Psoas muscle (tissue), 8 donors: ENCODE results near the gene RAD51. TPM values are rescaled to one million over a fixed set of nuclear protein-coding genes. Genes with fewer than 3 reads are reported as not detected.
A peak's percentile ranks its signal among the peaks of the same experiment; 100 is the strongest.

ENCODE experiments used
- ATAC-seq, 4 donors: fragments of 200-7000 bp; cut with Tn5 transposase; one replicate each; pipeline ENCODE4 v1.9.1; 2020; ENCODE audit warnings: moderate library complexity in 3 of 4, mild to moderate bottlenecking in 2 of 4
- DNase-seq, 2 donors: peaks; one replicate each; pipeline ENCODE4 v3.0.0-alpha.2; 2020
- H3K27ac ChIP-seq: fragments of 200-600 bp; one replicate; pipeline ENCODE4 v1.8.0; 2022
- H3K27me3 ChIP-seq, 3 donors: fragments of 200-600 bp in 1 of 3; one replicate each; pipeline versions ENCODE4 v1.6.1 to v1.8.0; 2013 to 2022; ENCODE audit warnings: low read length in 2 of 3, mild to moderate bottlenecking in 2 of 3, moderate library complexity in 1 of 3; ENCODE audit not compliant: insufficient read depth in 3 of 3
- H3K36me3 ChIP-seq, 2 donors: fragments of 200-600 bp in 1 of 2; one replicate each; pipeline versions ENCODE4 v1.6.1 to v1.8.0; 2013 to 2022; ENCODE audit warnings: low read depth in 1 of 2, mild to moderate bottlenecking in 1 of 2, moderate library complexity in 1 of 2; ENCODE audit not compliant: insufficient read depth in 1 of 2
- H3K4me1 ChIP-seq: fragments of 200-600 bp; one replicate; pipeline ENCODE4 v1.8.0; 2022
- H3K4me3 ChIP-seq: fragments of 200-600 bp; one replicate; pipeline ENCODE4 v1.8.0; 2022; ENCODE audit warnings: mild to moderate bottlenecking
- H3K9me3 ChIP-seq: fragments of 200-600 bp; one replicate; pipeline ENCODE4 v1.8.0; 2022
- CTCF ChIP-seq: fragments of 200-600 bp; IDR thresholded peaks from one replicate; pipeline ENCODE4 v1.8.0; 2022; ENCODE audit warnings: antibody characterized with exemption
- WGBS, 3 donors: extraction: QIAGEN DNeasy Blood & Tissue Kit; methylation state at CpG; one replicate each; pipeline versions ENCODE4 v1.1.6 to v1.1.7; 2013; 5-methylcytosine and 5-hydroxymethylcytosine counted together
- intact Hi-C, 2 donors: fragments of 100-400 bp; cut with DNase I; formaldehyde crosslinking; loops; one replicate each; pipeline versions ENCODE4 v1.11.0 to v1.14.2; 2022
- long read RNA-seq, 2 donors: library from polyadenylated mRNA; unstranded; transcript quantifications; one replicate each; pipeline ENCODE4 v2.0.0, GENCODE V29; 2021
- polyA plus RNA-seq, 3 donors: library from polyadenylated mRNA; stranded (reverse); fragments of 200-250 nt; gene quantifications; one replicate each; pipeline ENCODE4 v1.2.3, GENCODE V29; 2013
- total RNA-seq, 4 donors: library from RNA; stranded (reverse); fragmentation: NEBNext Ultra II Directional in 2 of 4; extraction: Animal tissue kit (Norgen Biotek cat#: 25700) in 2 of 4; gene quantifications; one replicate each; pipeline versions ENCODE4 v1.2.1 to v1.2.4, GENCODE V29; 2021 to 2023
- donor health status: healthy with polysubstance abuse.
- donor health status: DM: no; HTN: no; CAD: no; lungs with moderate emphysema.
- donor health status: Bipolar disorder and iron deficiency.
- donor health status: healthy.
- donor health status: DM: yes; HTN: yes; CAD: no.
- donor health status: DM: no; HTN: no; CAD: no.
- donor health status: DM: no; HTN: no; CAD: no.
- donor health status: DM: yes; HTN: yes; CAD: no.

The RAD51 gene
- total RNA-seq (1 to 10 TPM in 1 of 4 donors, under 1 TPM in 3; 0.41 to 1.5 (median 0.56) TPM), polyA plus RNA-seq (under 1 TPM; 0.29 to 0.93 (median 0.90) TPM)
- long read RNA-seq, donor 1, partial matches to known transcripts: 0 of 1 reads
- long read RNA-seq, donor 1, other reads (novel, unspliced or antisense): 0 of 1 reads
- long read RNA-seq, donor 2, partial matches to known transcripts: 1 of 5 reads
- long read RNA-seq, donor 2, other reads (novel, unspliced or antisense): 1 of 5 reads

GRCh38 chr15:40694688-40695468 is at the start of gene RAD51:
Gene RAD51, plus strand, starts transcription at chr15:40695174. Its CDS starts 3,585 bp downstream, at chr15:40698759.
- no peaks in the 10 kb centered on the region for H3K9me3 ChIP-seq
- intact Hi-C loops: loop anchor here in 1 of 2 donors (5.0 to 10.0 kb wide), 2 partner anchors 52 to 170 kb away; no protein-coding TSS in a partner anchor
- 0 to 1% (median 1%) methylated on average over 65 to 81 of the region's 81 CpGs for WGBS, 3 donors

GRCh38 chr15:40647523-40647922 is 47.5 kb upstream of the RAD51 start:
- no peak overlapping the region for H3K4me3 ChIP-seq
- H3K9me3 ChIP-seq: no peaks in the 10 kb centered on the region
- no peak for TF ChIP-seq CTCF
- no peak overlapping the region for H3K27ac ChIP-seq
- no peak for ATAC-seq
- WGBS, 3 donors: 89 to 100% (median 100%) methylated on average over 1 of the region's 1 CpG
- no peaks in the 10 kb centered on the region for H3K36me3 ChIP-seq
- no peaks in the 10 kb centered on the region for H3K27me3 ChIP-seq
- H3K4me1 ChIP-seq: no peaks in the 10 kb centered on the region
- intact Hi-C loops: no loop called here
- no peak for DNase-seq

More at GRCh38 chr15:40694688-40695468, at the start of gene RAD51:
- ATAC-seq: peak; percentile 97 to 99 (median 98)
- DNase-seq: peak; percentile 92 to 97
- peaks cover 15% of the 10 kb centered on the region for H3K4me1 ChIP-seq
- peak within 1 kb of the TSS; percentile 85 for H3K4me3 ChIP-seq
- no peak for TF ChIP-seq CTCF
- no peaks in the 10 kb centered on the region for H3K27me3 ChIP-seq
- peak within 1 kb of the TSS; percentile 98 for H3K27ac ChIP-seq
- H3K36me3 ChIP-seq: peaks cover 0 to 29% of the 10 kb centered on the region in 2 donors

- DNase-seq: no peak
These were observed 44.5 kb upstream of the RAD51 start for GRCh38 chr15:40650479-40650878.

GRCh38 chr15:40660686-40661085 is 34.3 kb upstream of the RAD51 start:
- Histone ChIP-seq H3K9me3 (no peaks in the 10 kb centered on the region), H3K27me3 (no peaks in the 10 kb centered on the region), H3K36me3 (no peaks in the 10 kb centered on the region), H3K27ac (no peak overlapping the region), H3K4me3 (no peak overlapping the region), H3K4me1 (no peaks in the 10 kb centered on the region)
- DNase-seq (no peak), ATAC-seq (no peak)
- no peak for TF ChIP-seq CTCF
- WGBS, 3 donors: 94 to 100% (median 95%) methylated on average over 5 of the region's 5 CpGs
- intact Hi-C loops: no loop called here

More at GRCh38 chr15:40650479-40650878, 44.5 kb upstream of the RAD51 start:
- Histone ChIP-seq H3K27ac (no peak overlapping the region), H3K9me3 (no peaks in the 10 kb centered on the region), H3K4me3 (no peak overlapping the region), H3K36me3 (no peaks in the 10 kb centered on the region), H3K4me1 (no peaks in the 10 kb centered on the region), H3K27me3 (no peaks in the 10 kb centered on the region)
- intact Hi-C loops: no loop called here
- no peak for TF ChIP-seq CTCF
- ATAC-seq: no peak
